GM23248 (cell line): ENCODE measurements around the gene SS18L1. TPM values are rescaled to one million over a fixed set of nuclear protein-coding genes. Genes with fewer than 3 reads are reported as not detected.

Experiments
- DNase-seq: peaks from one replicate; pipeline ENCODE4 v3.0.0-alpha.2; 2015
- H2AFZ ChIP-seq: fragments of 200-600 bp; sonication (generic); 2 replicates; pipeline ENCODE4 v1.6.1; 2016; ENCODE audit warnings: antibody characterized with exemption
- H3F3A ChIP-seq: fragments of 200-600 bp; sonication (generic); 2 replicates; pipeline ENCODE4 v1.6.1; 2016; ENCODE audit warnings: mild to moderate bottlenecking, antibody characterized with exemption, mixed run types; ENCODE audit not compliant: insufficient read depth
- H3K27ac ChIP-seq: fragments of 200-600 bp; sonication (generic); 2 replicates; pipeline ENCODE4 v1.5.1; 2016; ENCODE audit warnings: mild to moderate bottlenecking
- H3K27me3 ChIP-seq: fragments of 200-600 bp; sonication (generic); replicated peaks from 2 replicates; pipeline ENCODE4 v1.6.1; 2016; ENCODE audit warnings: mild to moderate bottlenecking; ENCODE audit not compliant: insufficient read depth
- H3K36me3 ChIP-seq: fragments of 200-600 bp; sonication (generic); 2 replicates; pipeline ENCODE4 v1.6.1; 2016; ENCODE audit warnings: low read depth, mild to moderate bottlenecking
- H3K4me1 ChIP-seq: fragments of 200-600 bp; sonication (generic); 2 replicates; pipeline ENCODE4 v1.6.1; 2016; ENCODE audit warnings: mild to moderate bottlenecking; ENCODE audit not compliant: insufficient read depth
- H3K4me2 ChIP-seq: fragments of 200-600 bp; sonication (generic); one replicate; pipeline ENCODE4 v1.6.1; 2016; ENCODE audit warnings: mild to moderate bottlenecking; ENCODE audit not compliant: unreplicated experiment
- H3K4me3 ChIP-seq: fragments of 200-600 bp; sonication (generic); 2 replicates; pipeline ENCODE4 v1.5.1; 2016; ENCODE audit warnings: mild to moderate bottlenecking
- H3K79me2 ChIP-seq: fragments of 200-600 bp; sonication (generic); 2 replicates; pipeline ENCODE4 v1.6.1; 2016; ENCODE audit warnings: mild to moderate bottlenecking; ENCODE audit not compliant: insufficient read depth
- H3K9ac ChIP-seq: fragments of 200-600 bp; sonication (generic); 2 replicates; pipeline ENCODE4 v1.6.1; 2016; ENCODE audit warnings: mild to moderate bottlenecking
- H3K9me2 ChIP-seq: fragments of 200-600 bp; sonication (generic); 2 replicates; pipeline ENCODE4 v1.6.1; 2016; ENCODE audit warnings: mixed run types, mild to moderate bottlenecking, moderate library complexity; ENCODE audit not compliant: insufficient read depth
- H3K9me3 ChIP-seq: fragments of 200-600 bp; sonication (generic); one replicate; pipeline ENCODE4 v1.6.1; 2017; ENCODE audit warnings: low read depth
- H4K20me1 ChIP-seq: fragments of 200-600 bp; sonication (generic); 2 replicates; pipeline ENCODE4 v1.6.0; 2016; ENCODE audit not compliant: insufficient read depth
- EZH2 ChIP-seq: fragments of 200-600 bp; sonication (generic); IDR thresholded peaks from 2 replicates; pipeline ENCODE4 v1.6.1; 2018; ENCODE audit warnings: antibody characterized with exemption, mild to moderate bottlenecking; ENCODE audit not compliant: insufficient read depth, poor library complexity, severe bottlenecking
- EZH2phosphoT487 ChIP-seq: fragments of 200-600 bp; sonication (generic); IDR thresholded peaks from 2 replicates; pipeline ENCODE4 v1.6.1; 2018; ENCODE audit warnings: antibody characterized with exemption, moderate library complexity, mild to moderate bottlenecking, low read depth; ENCODE audit not compliant: insufficient read depth
- WGBS, 2 experiments: methylation state at CpG; one replicate each; pipeline ENCODE4 v1.1.6; 2015 to 2017; ENCODE audit warnings: low lambda C conversion rate in 2 of 2, low coverage in 1 of 2; ENCODE audit errors: missing lambda C conversion rate in 2 of 2; 5-methylcytosine and 5-hydroxymethylcytosine counted together
- in situ Hi-C: fragments of 300-500 bp; cut with MboI; formaldehyde crosslinking; loops from 2 replicates; pipeline ENCODE4 v1.15.0; 2020
- polyA plus RNA-seq: library from polyadenylated mRNA; unstranded; fragments of >200 nt; fragmentation: Nextera tagmentation; extraction: Ambion mirVana; gene quantifications from 2 replicates; pipeline ENCODE4 v1.2.1, GENCODE V29; 2016
- total RNA-seq: library from RNA; depleted of rRNA; stranded (reverse); fragments of >200 nt; shearing (Covaris generic); gene quantifications from 2 replicates; pipeline ENCODE4 v1.2.3, GENCODE V29; 2014

Gene SS18L1
- total and polyA plus RNA-seq, 2 experiments from 2014 or later: 2.3 to 8.8 TPM

- no peak overlapping the region for H2AFZ ChIP-seq
- no peaks in the 10 kb centered on the region for H3K4me1 ChIP-seq
- H3K27ac ChIP-seq: no peak overlapping the region
- H3K9me2 ChIP-seq: no peaks in the 10 kb centered on the region
- no peak overlapping the region for H3K9ac ChIP-seq
- H3K9me3 ChIP-seq: no peaks in the 10 kb centered on the region
- H3K36me3 ChIP-seq: no peaks in the 10 kb centered on the region
- TF ChIP-seq EZH2phosphoT487 (no peak), EZH2 (no peak)
- no peaks in the 10 kb centered on the region for H3K79me2 ChIP-seq
- H3K27me3 ChIP-seq: peaks cover 23% of the 10 kb centered on the region
- no peak overlapping the region for H3K4me3 ChIP-seq
- H3F3A ChIP-seq: no peaks in the 10 kb centered on the region
- H3K4me2 ChIP-seq: no peak overlapping the region
- H4K20me1 ChIP-seq: no peaks in the 10 kb centered on the region
- DNase-seq: no peak
- 50 to 61% methylated on average over 12 to 13 of the region's 13 CpGs for WGBS, 2 experiments
- in situ Hi-C loops: no loop called here
Observed at GRCh38 chr20:62225026-62225425, 81.5 kb downstream of the SS18L1 start.

- Histone ChIP-seq H3K9me3 (no peaks in the 10 kb centered on the region), H3K79me2 (no peaks in the 10 kb centered on the region), H3K9ac (no peak overlapping the region), H2AFZ (no peak overlapping the region), H4K20me1 (no peaks in the 10 kb centered on the region), H3K27me3 (peaks cover 22% of the 10 kb centered on the region), H3K4me2 (no peak overlapping the region), H3K9me2 (no peaks in the 10 kb centered on the region), H3K36me3 (no peaks in the 10 kb centered on the region), H3K4me1 (no peaks in the 10 kb centered on the region), H3F3A (no peaks in the 10 kb centered on the region), H3K4me3 (no peak overlapping the region), H3K27ac (no peak overlapping the region)
- no peak for DNase-seq
- in situ Hi-C loops: no loop called here
- WGBS, 2 experiments: 49 to 54% methylated on average over 17 of the region's 17 CpGs
- TF ChIP-seq EZH2 (no peak), EZH2phosphoT487 (no peak)
Observed at GRCh38 chr20:62225820-62226635, 82.5 kb downstream of the SS18L1 start.

- H3K4me1 ChIP-seq: no peaks in the 10 kb centered on the region
- no peaks in the 10 kb centered on the region for H3K36me3 ChIP-seq
- H3K4me3 ChIP-seq: no peak overlapping the region
- no peak overlapping the region for H3K27ac ChIP-seq
- H4K20me1 ChIP-seq: no peaks in the 10 kb centered on the region
- no peak for DNase-seq
- H3K27me3 ChIP-seq: peaks cover 16% of the 10 kb centered on the region; the same call in 1 of the 2 replicates
- no peaks in the 10 kb centered on the region for H3F3A ChIP-seq
- TF ChIP-seq EZH2phosphoT487: no peak
- no peak for TF ChIP-seq EZH2
- in situ Hi-C loops: no loop called here
- 31 to 41% methylated on average over 21 to 24 of the region's 24 CpGs for WGBS, 2 experiments
- H3K4me2 ChIP-seq: no peak overlapping the region
- no peak overlapping the region for H3K9ac ChIP-seq
- H3K9me3 ChIP-seq: no peaks in the 10 kb centered on the region
- H3K79me2 ChIP-seq: no peaks in the 10 kb centered on the region
- H3K9me2 ChIP-seq: no peaks in the 10 kb centered on the region
- no peak overlapping the region for H2AFZ ChIP-seq
Observed at GRCh38 chr20:62226707-62227590, 83.4 kb downstream of the SS18L1 start.

GRCh38 chr20:62227591-62227976 is 84.0 kb downstream of the SS18L1 start:
- 25 to 31% methylated on average over 9 to 10 of the region's 10 CpGs for WGBS, 2 experiments
- no peaks in the 10 kb centered on the region for H3K36me3 ChIP-seq
- no peaks in the 10 kb centered on the region for H3K4me1 ChIP-seq
- no peak overlapping the region for H3K9ac ChIP-seq
- no peaks in the 10 kb centered on the region for H3K9me2 ChIP-seq
- H3K9me3 ChIP-seq: no peaks in the 10 kb centered on the region
- H3K4me3 ChIP-seq: no peak overlapping the region
- no peak overlapping the region for H3K4me2 ChIP-seq
- no peak for TF ChIP-seq EZH2
- TF ChIP-seq EZH2phosphoT487: no peak
- no peak overlapping the region for H3K27ac ChIP-seq
- no peaks in the 10 kb centered on the region for H3K79me2 ChIP-seq
- in situ Hi-C loops: no loop called here
- peaks cover 16% of the 10 kb centered on the region; the same call in 1 of the 2 replicates for H3K27me3 ChIP-seq
- H4K20me1 ChIP-seq: no peaks in the 10 kb centered on the region
- no peak overlapping the region for H2AFZ ChIP-seq
- H3F3A ChIP-seq: no peaks in the 10 kb centered on the region
- DNase-seq: no peak
